ENCODE measurements around the gene WNT11. TPM values are rescaled to one million over a fixed set of nuclear protein-coding genes. Genes with fewer than 3 reads are reported as not detected.

Gene WNT11
- total RNA-seq, 1 donor from 2014 or later, result 3.6 TPM

DNA sequence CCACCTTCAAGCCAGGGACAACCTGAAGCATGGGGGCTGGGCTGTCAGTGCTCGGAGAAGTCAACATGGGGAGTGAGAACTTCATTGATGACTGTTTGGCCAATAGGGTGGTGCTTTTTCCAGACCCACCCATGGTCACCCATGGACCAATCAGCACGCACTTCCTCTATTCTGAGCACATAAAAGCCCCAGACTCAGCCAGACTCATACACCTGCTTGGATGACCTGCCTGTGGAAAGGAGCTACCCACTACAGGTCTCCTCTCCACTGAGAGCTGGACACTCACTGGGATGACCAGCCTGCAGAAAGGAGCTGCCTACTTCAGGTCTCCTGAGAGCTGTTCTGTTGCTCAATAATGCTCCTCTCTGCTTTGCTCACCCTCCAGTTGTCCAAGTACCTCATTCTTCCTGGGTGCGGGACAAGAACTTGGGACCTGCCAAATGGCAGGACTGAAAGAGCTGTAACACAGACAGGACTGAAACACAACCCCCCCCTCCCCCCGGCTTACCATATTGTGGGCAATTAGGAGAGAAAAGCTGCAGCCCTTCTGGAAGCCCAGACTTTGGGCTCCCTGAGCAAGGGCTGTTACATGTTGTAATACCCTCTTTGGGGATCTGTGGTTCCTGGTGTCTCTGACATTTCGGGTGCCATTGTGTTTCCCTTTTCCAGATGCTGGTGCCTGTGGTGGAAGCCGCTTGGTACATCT is 44.4 kb upstream of the WNT11 start:
- Mint-ChIP-seq H3K36me3 (ENCODE audit: low read depth, unreplicated experiment) (peaks cover 3% of the 10 kb centered on the region), H3K27me3 (ENCODE audit: unreplicated experiment) (peaks cover 6% of the 10 kb centered on the region), H3K4me1 (ENCODE audit: unreplicated experiment) (no peaks in the 10 kb centered on the region), H3K27ac (ENCODE audit: unreplicated experiment) (no peak overlapping the region), H3K4me3 (ENCODE audit: unreplicated experiment) (no peak overlapping the region), H3K9me3 (ENCODE audit: unreplicated experiment) (peaks cover 5% of the 10 kb centered on the region)
- no peak for TF ChIP-seq CTCF (IDR thresholded peaks at IDR 0.05; ENCODE audit: unreplicated experiment)
- no peak for DNase-seq (ENCODE audit: low spot score)

GRCh38 chr11:76249195-76249741 is 43.0 kb upstream of the WNT11 start:
- no peak overlapping the region for H3K4me3 Mint-ChIP-seq (ENCODE audit: unreplicated experiment)
- H3K27me3 Mint-ChIP-seq (ENCODE audit: unreplicated experiment), result peaks cover 12% of the 10 kb centered on the region
- peaks cover 5% of the 10 kb centered on the region for H3K9me3 Mint-ChIP-seq (ENCODE audit: unreplicated experiment)
- H3K27ac Mint-ChIP-seq (ENCODE audit: unreplicated experiment), result no peak overlapping the region
- no peaks in the 10 kb centered on the region for H3K4me1 Mint-ChIP-seq (ENCODE audit: unreplicated experiment)
- TF ChIP-seq CTCF (IDR thresholded peaks at IDR 0.05; ENCODE audit: unreplicated experiment), result no peak
- DNase-seq (ENCODE audit: low spot score), result no peak
- peaks cover 3% of the 10 kb centered on the region for H3K36me3 Mint-ChIP-seq (ENCODE audit: low read depth, unreplicated experiment)

DNA sequence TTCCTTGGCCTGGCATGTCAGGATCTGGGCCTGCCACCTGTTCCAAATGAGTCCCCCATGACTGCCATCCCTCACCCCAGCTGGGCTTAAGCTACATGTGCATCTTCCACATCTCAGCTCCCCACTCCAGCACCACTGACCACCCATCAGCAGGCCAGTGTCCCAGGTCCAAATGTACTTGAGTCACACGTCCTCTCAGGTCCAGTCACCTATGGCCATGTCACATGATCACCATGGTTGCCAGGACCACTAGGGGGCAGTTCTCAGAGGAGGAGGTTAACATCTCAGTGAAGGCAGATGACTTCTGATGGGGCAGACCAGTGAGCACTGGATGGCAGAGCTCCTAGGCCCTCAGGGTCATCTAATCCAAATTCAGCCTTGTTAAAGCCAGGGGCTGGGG is 41.9 kb upstream of the WNT11 start:
- H3K4me3 Mint-ChIP-seq (ENCODE audit: unreplicated experiment), result no peak overlapping the region
- peaks cover 12% of the 10 kb centered on the region for H3K27me3 Mint-ChIP-seq (ENCODE audit: unreplicated experiment)
- peaks cover 5% of the 10 kb centered on the region for H3K9me3 Mint-ChIP-seq (ENCODE audit: unreplicated experiment)
- TF ChIP-seq CTCF (IDR thresholded peaks at IDR 0.05; ENCODE audit: unreplicated experiment), result peak; percentile 25
- no peaks in the 10 kb centered on the region for H3K4me1 Mint-ChIP-seq (ENCODE audit: unreplicated experiment)
- H3K27ac Mint-ChIP-seq (ENCODE audit: unreplicated experiment), result no peak overlapping the region
- H3K36me3 Mint-ChIP-seq (ENCODE audit: low read depth, unreplicated experiment), result peaks cover 3% of the 10 kb centered on the region
- DNase-seq (ENCODE audit: low spot score), result peak; percentile 27

GRCh38 chr11:76247091-76247490 is 40.8 kb upstream of the WNT11 start:
- H3K36me3 Mint-ChIP-seq (ENCODE audit: low read depth, unreplicated experiment), result peaks cover 3% of the 10 kb centered on the region
- peaks cover 5% of the 10 kb centered on the region for H3K9me3 Mint-ChIP-seq (ENCODE audit: unreplicated experiment)
- H3K4me3 Mint-ChIP-seq (ENCODE audit: unreplicated experiment), result no peak overlapping the region
- peaks cover 3% of the 10 kb centered on the region for H3K4me1 Mint-ChIP-seq (ENCODE audit: unreplicated experiment)
- H3K27me3 Mint-ChIP-seq (ENCODE audit: unreplicated experiment), result peaks cover 14% of the 10 kb centered on the region
- H3K27ac Mint-ChIP-seq (ENCODE audit: unreplicated experiment), result no peak overlapping the region
- no peak for TF ChIP-seq CTCF (IDR thresholded peaks at IDR 0.05; ENCODE audit: unreplicated experiment)
- DNase-seq (ENCODE audit: low spot score), result no peak

DNA sequence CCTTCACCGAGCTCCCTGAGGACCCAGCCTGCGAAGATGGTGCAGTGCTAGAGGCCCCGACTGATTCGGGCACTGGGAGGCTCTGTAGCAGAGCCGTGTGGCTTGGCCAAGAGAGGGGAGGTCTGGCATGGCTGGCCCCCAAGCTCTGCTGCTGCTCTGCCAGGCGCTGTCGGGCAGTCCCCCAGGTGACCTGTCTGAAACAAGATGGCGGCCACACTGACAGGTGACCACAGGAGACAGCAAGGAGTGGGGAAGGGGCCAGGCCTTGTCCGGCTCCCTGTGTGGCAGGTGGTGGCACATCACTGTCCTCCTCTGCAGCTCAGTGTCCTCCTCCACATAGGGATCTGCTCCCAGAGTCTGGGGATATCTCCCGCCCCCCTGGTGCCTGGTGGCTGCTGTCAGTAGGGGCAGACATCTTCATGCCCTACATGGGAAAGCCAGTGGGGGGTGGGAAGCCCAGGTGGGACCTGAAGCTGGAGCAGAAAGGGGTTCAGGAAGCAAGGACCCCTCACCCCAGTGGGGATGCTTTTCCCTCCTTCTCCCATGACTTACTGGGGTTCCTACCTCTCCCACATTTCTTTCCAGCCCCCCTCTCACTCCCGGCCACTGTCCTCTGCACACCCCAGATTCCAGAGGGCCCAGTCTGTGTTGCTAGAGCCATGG is 40.1 kb upstream of the WNT11 start:
- Mint-ChIP-seq H3K36me3 (ENCODE audit: low read depth, unreplicated experiment) (peaks cover 3% of the 10 kb centered on the region), H3K27me3 (ENCODE audit: unreplicated experiment) (peaks cover 11% of the 10 kb centered on the region), H3K4me1 (ENCODE audit: unreplicated experiment) (peaks cover 3% of the 10 kb centered on the region), H3K4me3 (ENCODE audit: unreplicated experiment) (no peak overlapping the region), H3K27ac (ENCODE audit: unreplicated experiment) (no peak overlapping the region), H3K9me3 (ENCODE audit: unreplicated experiment) (peaks cover under 1% of the 10 kb centered on the region)
- no peak for DNase-seq (ENCODE audit: low spot score)
- TF ChIP-seq CTCF (IDR thresholded peaks at IDR 0.05; ENCODE audit: unreplicated experiment), result no peak
